ENCODE results near the gene DPP6. TPM values are rescaled to one million over a fixed set of nuclear protein-coding genes. Genes with fewer than 3 reads are reported as not detected.

The DPP6 gene
- total RNA-seq, 2 donors from 2014 or later, result 0.05 to 38.7 TPM

DNA sequence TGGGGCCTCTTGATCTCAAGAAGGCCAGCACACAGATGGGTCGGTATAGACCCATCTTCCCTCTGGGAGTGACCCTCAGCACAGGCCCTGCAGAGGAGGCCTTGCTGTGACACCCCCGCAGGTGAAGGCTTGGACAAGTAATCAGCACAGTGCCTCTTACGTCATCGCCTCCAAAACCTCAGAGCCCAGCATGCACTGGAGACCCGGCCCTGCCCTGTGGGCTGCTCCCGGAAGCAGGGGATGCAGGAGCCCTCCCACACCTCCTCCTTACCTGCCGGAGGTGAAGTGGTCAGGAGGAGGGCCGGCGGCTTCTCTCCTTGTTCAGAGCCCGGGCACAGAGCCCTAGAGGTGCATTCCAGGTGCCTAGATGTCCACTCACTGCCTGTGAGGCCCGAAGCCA is 829.3 kb downstream of the DPP6 start:
- Histone ChIP-seq H3K36me3 (no peaks in the 10 kb centered on the region), H3K4me1 (replicated peaks) (no peaks in the 10 kb centered on the region), H3K27me3 (replicated peaks; ENCODE audit: insufficient read depth) (no peaks in the 10 kb centered on the region), H3K9me3 (no peaks in the 10 kb centered on the region), H3K27ac (no peak overlapping the region), H3K4me3 (no peak overlapping the region)
- TF ChIP-seq POLR2AphosphoS5 (IDR thresholded peaks at IDR 0.05) (no peak), POLR2A (IDR thresholded peaks at IDR 0.05) (no peak)
- TF ChIP-seq, protein P1, sequence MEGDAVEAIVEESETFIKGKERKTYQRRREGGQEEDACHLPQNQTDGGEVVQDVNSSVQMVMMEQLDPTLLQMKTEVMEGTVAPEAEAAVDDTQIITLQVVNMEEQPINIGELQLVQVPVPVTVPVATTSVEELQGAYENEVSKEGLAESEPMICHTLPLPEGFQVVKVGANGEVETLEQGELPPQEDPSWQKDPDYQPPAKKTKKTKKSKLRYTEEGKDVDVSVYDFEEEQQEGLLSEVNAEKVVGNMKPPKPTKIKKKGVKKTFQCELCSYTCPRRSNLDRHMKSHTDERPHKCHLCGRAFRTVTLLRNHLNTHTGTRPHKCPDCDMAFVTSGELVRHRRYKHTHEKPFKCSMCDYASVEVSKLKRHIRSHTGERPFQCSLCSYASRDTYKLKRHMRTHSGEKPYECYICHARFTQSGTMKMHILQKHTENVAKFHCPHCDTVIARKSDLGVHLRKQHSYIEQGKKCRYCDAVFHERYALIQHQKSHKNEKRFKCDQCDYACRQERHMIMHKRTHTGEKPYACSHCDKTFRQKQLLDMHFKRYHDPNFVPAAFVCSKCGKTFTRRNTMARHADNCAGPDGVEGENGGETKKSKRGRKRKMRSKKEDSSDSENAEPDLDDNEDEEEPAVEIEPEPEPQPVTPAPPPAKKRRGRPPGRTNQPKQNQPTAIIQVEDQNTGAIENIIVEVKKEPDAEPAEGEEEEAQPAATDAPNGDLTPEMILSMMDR (IDR thresholded peaks at IDR 0.05), result no peak
- no peak for DNase-seq (ENCODE audit: low spot score)
- intact Hi-C loops (cut with DNase I), result no loop called here
- WGBS, result 92% methylated on average over 11 of the region's 11 CpGs

DNA sequence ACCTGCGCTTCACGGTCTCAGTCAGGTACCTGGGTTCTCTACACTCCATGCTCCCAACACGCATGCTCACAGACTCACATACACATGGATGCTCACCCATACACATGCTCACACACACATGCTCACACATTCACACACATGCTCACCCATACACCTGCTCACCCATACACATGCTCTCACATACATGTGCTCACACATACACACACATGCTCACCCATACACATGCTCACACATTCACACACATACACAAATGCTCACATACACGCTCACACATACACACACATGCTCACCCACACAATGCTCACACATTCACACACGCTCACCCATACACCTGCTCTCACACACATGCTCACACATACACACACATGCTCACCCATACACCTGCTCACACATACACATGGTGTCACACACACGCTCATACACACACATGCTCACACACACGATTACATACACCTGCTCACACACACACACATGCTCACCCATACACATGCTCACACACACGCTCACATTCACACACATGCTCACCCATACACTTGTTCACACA is 830.8 kb downstream of the DPP6 start:
- TF ChIP-seq POLR2A (IDR thresholded peaks at IDR 0.05) (no peak), POLR2AphosphoS5 (IDR thresholded peaks at IDR 0.05) (no peak)
- TF ChIP-seq, protein P1 (IDR thresholded peaks at IDR 0.05), result no peak
- Histone ChIP-seq H3K9me3 (no peaks in the 10 kb centered on the region), H3K27me3 (replicated peaks; ENCODE audit: insufficient read depth) (no peaks in the 10 kb centered on the region), H3K4me3 (no peak overlapping the region), H3K36me3 (no peaks in the 10 kb centered on the region), H3K27ac (no peak overlapping the region), H3K4me1 (replicated peaks) (no peaks in the 10 kb centered on the region)
- 95% methylated on average over 8 of the region's 8 CpGs for WGBS
- DNase-seq (ENCODE audit: low spot score), result no peak
- intact Hi-C loops (cut with DNase I), result no loop called here

DNA sequence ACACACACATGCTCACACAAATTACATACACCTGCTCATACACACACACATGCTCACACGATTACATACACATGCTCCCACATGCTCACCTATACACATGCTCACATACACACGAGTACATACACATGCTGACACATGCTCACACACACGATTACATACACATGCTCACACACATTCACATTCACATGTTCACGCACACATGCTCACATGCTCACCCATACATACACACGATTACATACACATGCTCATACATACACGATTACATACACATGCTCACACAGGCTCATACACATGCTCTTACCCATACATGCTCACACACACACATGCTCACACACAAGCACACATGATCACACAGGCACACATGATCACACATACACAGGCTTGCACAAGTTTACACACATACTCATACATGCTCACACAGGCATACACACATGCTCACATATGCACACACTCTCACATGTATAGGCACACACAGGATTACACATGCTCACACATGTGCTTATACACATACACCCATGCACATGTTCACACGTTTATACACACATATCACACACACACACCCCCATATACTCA is 832.2 kb downstream of the DPP6 start:
- 93% methylated on average over 7 of the region's 7 CpGs for WGBS
- TF ChIP-seq, protein P1 (IDR thresholded peaks at IDR 0.05), result no peak

DNA sequence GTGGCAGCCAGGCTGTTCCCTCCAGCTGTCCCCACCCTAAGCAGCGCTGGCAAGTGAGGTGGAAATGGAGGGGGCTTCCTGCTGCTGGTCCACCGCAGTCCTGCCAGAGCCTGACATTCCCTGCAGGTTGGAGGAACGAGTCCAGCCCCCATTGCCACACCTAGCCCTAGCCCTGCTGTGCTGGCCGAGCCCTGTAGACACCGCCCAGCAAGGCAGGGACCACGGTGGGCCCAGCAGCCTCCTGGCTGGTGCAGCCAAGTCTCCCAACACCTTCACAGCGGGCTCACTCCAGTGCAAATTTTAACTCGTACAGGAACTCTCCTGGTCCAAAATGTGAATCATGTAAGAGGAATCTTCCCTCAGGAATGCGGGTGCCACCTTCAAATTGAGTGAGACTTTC is 834.4 kb downstream of the DPP6 start:
- Histone ChIP-seq H3K36me3 (no peaks in the 10 kb centered on the region), H3K4me3 (no peak overlapping the region), H3K9me3 (no peaks in the 10 kb centered on the region), H3K27ac (no peak overlapping the region), H3K4me1 (replicated peaks) (no peaks in the 10 kb centered on the region), H3K27me3 (replicated peaks; ENCODE audit: insufficient read depth) (no peaks in the 10 kb centered on the region)
- 70% methylated on average over 7 of the region's 9 CpGs for WGBS
- no peak for TF ChIP-seq POLR2AphosphoS5 (IDR thresholded peaks at IDR 0.05)
- TF ChIP-seq, protein P1 (IDR thresholded peaks at IDR 0.05), result no peak
- TF ChIP-seq POLR2A (IDR thresholded peaks at IDR 0.05), result no peak
- intact Hi-C loops (cut with DNase I), result no loop called here
- no peak for DNase-seq (ENCODE audit: low spot score)

More for the DNA sequence above, 832.2 kb downstream of the DPP6 start:
- Histone ChIP-seq H3K4me1 (replicated peaks) (no peaks in the 10 kb centered on the region), H3K27ac (no peak overlapping the region), H3K9me3 (no peaks in the 10 kb centered on the region), H3K4me3 (no peak overlapping the region), H3K36me3 (no peaks in the 10 kb centered on the region), H3K27me3 (replicated peaks; ENCODE audit: insufficient read depth) (no peaks in the 10 kb centered on the region)
- no peak for DNase-seq (ENCODE audit: low spot score)
- intact Hi-C loops (cut with DNase I), result no loop called here

DNA sequence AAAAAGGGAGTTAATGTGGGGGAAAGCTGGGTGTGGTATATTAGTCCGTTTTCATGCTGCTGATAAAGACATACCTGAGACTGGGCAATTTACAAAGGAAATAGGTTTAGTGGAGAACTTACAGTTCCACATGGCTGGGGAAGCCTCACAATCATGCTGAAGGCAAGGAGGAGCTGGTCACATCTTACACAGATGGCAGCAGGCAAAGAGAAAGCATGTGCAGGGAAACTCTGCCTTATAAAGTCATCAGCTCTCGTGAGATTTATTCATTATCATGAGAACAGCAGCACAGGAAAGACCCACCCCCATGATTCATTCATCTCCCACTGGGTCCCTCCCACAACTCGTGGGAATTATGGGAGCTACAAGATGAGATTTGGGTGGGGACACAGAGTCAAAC is 836.5 kb downstream of the DPP6 start:
- WGBS, result 73% methylated on average over 3 of the region's 3 CpGs
- Histone ChIP-seq H3K27me3 (replicated peaks; ENCODE audit: insufficient read depth) (no peaks in the 10 kb centered on the region), H3K4me1 (replicated peaks) (no peaks in the 10 kb centered on the region), H3K36me3 (no peaks in the 10 kb centered on the region), H3K27ac (no peak overlapping the region), H3K4me3 (no peak overlapping the region), H3K9me3 (no peaks in the 10 kb centered on the region)
- TF ChIP-seq POLR2AphosphoS5 (IDR thresholded peaks at IDR 0.05) (no peak), POLR2A (IDR thresholded peaks at IDR 0.05) (no peak)
- TF ChIP-seq, protein P1 (IDR thresholded peaks at IDR 0.05), result no peak
- no peak for DNase-seq (ENCODE audit: low spot score)
- intact Hi-C loops (cut with DNase I), result no loop called here
